ENCODE measurements around the gene EDDM3A. TPM values are rescaled to one million over a fixed set of nuclear protein-coding genes. Genes with fewer than 3 reads are reported as not detected.

Gene EDDM3A
- polyA plus RNA-seq, 1 of the 3 experiments (the other 2 are of a cell fraction), result not detected

GRCh38 chr14:20720741-20721140 lies 24.9 kb upstream of the EDDM3A start (continued):
- TF ChIP-seq ZBTB33 (IDR thresholded peaks at IDR 0.05; ENCODE audit: borderline replicate concordance, low read depth) (no peak), FOXM1 (IDR thresholded peaks at IDR 0.05; ENCODE audit: low read depth) (no peak), MAX (IDR thresholded peaks at IDR 0.05; ENCODE audit: low read depth) (no peak)

GRCh38 chr14:20722016-20722415 lies 23.7 kb upstream of the EDDM3A start:
- no peaks in the 10 kb centered on the region for H3K79me2 ChIP-seq (ENCODE audit: insufficient read depth)
- H3K9ac ChIP-seq, result no peak overlapping the region
- WGBS (ENCODE audit: low lambda C conversion rate), result 17% methylated on average over 12 of the region's 12 CpGs
- DNase-seq, result no peak
- POLR2A ChIA-PET, result no interaction called here
- H3K4me2 ChIP-seq, result no peak overlapping the region
- H2AFZ ChIP-seq (ENCODE audit: low read depth), result no peak overlapping the region
- no peaks in the 10 kb centered on the region for H4K20me1 ChIP-seq (ENCODE audit: insufficient read depth)
- no peak overlapping the region for H3K4me3 ChIP-seq (ENCODE audit: low read depth in 2 of 2, low read length in 1 of 2)
- H3K9me3 ChIP-seq, result no peaks in the 10 kb centered on the region
- CTCF ChIA-PET, result no interaction called here
- no peaks in the 10 kb centered on the region for H3K4me1 ChIP-seq (ENCODE audit: control insufficient read depth in 1 of 2, insufficient read depth in 2 of 2, low read depth in 1 of 2, low read length in 1 of 2)
- TF ChIP-seq TCF12 (IDR thresholded peaks at IDR 0.05) (no peak), CTCF (IDR thresholded peaks at IDR 0.05) (no peak), USF1 (IDR thresholded peaks at IDR 0.05; ENCODE audit: borderline replicate concordance, low read depth) (no peak), TEAD4 (IDR thresholded peaks at IDR 0.05; ENCODE audit: borderline replicate concordance, insufficient read depth) (no peak), ELF1 (IDR thresholded peaks at IDR 0.05) (no peak)
- H3F3A ChIP-seq (replicated peaks; ENCODE audit: insufficient read depth), result no peaks in the 10 kb centered on the region
- no peak overlapping the region for H3K27ac ChIP-seq (ENCODE audit: low read depth in 2 of 2, low read length in 1 of 2)
- peaks cover 65% of the 10 kb centered on the region for H3K27me3 ChIP-seq (ENCODE audit: insufficient read depth)
- H3K36me3 ChIP-seq (replicated peaks in 1 of 2; ENCODE audit: control insufficient read depth in 1 of 2, insufficient read depth in 2 of 2, low read length in 1 of 2), result no peaks in the 10 kb centered on the region
- H3K9me2 ChIP-seq, result no peaks in the 10 kb centered on the region

- TF ChIP-seq USF2 (IDR thresholded peaks at IDR 0.05; ENCODE audit: borderline replicate concordance, low read depth, low read length), result no peak
- no peak for TF ChIP-seq GABPA (IDR thresholded peaks at IDR 0.05; ENCODE audit: low read depth)
- TF ChIP-seq GATA2 (CRISPR knock-in tag; IDR thresholded peaks at IDR 0.05), result no peak
- TF ChIP-seq FOXM1 (IDR thresholded peaks at IDR 0.05; ENCODE audit: low read depth), result no peak
- TF ChIP-seq SIN3A (IDR thresholded peaks at IDR 0.05; ENCODE audit: borderline replicate concordance, low read depth, low read length), result no peak
- TF ChIP-seq SMC3 (IDR thresholded peaks at IDR 0.05; ENCODE audit: low read depth, low read length), result no peak
- no peak for TF ChIP-seq TCF12 (IDR thresholded peaks at IDR 0.05)
- TF ChIP-seq POLR2AphosphoS5 (IDR thresholded peaks at IDR 0.05; ENCODE audit: low read depth, low read length), result no peak
- TF ChIP-seq MAX (IDR thresholded peaks at IDR 0.05; ENCODE audit: low read depth), result no peak
- no peak for TF ChIP-seq ZBTB33 (IDR thresholded peaks at IDR 0.05; ENCODE audit: borderline replicate concordance, low read depth)
- Histone ChIP-seq H3K4me3 (ENCODE audit: low read depth in 2 of 2, low read length in 1 of 2) (no peak overlapping the region), H3K4me2 (peak overlapping the region; percentile 28; the same call in 1 of the 2 replicates), H3K27ac (ENCODE audit: low read depth in 2 of 2, low read length in 1 of 2) (no peak overlapping the region), H3K9ac (no peak overlapping the region), H3K27me3 (ENCODE audit: insufficient read depth) (peaks cover 56% of the 10 kb centered on the region), H3K4me1 (ENCODE audit: control insufficient read depth in 1 of 2, insufficient read depth in 2 of 2, low read depth in 1 of 2, low read length in 1 of 2) (no peaks in the 10 kb centered on the region), H3K36me3 (replicated peaks in 1 of 2; ENCODE audit: control insufficient read depth in 1 of 2, insufficient read depth in 2 of 2, low read length in 1 of 2) (no peaks in the 10 kb centered on the region), H2AFZ (ENCODE audit: low read depth) (no peak overlapping the region), H3K9me2 (no peaks in the 10 kb centered on the region), H4K20me1 (ENCODE audit: insufficient read depth) (no peaks in the 10 kb centered on the region), H3K79me2 (ENCODE audit: insufficient read depth) (no peaks in the 10 kb centered on the region), H3K9me3 (no peaks in the 10 kb centered on the region), H3F3A (replicated peaks; ENCODE audit: insufficient read depth) (no peaks in the 10 kb centered on the region)
- ChIA-PET POLR2A (no interaction called here), CTCF (interaction anchor here (0.8 kb wide), 1 partner anchor 33 kb away, joined by 3 read pairs; no protein-coding TSS in a partner anchor)
- 21% methylated on average over 3 of the region's 28 CpGs for WGBS (ENCODE audit: low lambda C conversion rate)
- DNase-seq, result peak; percentile 27
These were observed 22.2 kb upstream of the EDDM3A start for GRCh38 chr14:20723488-20723887.
